ENCODE measurements around the gene PRKRA.
"Not testable (repeated sequence)": the region's sequence is repeated elsewhere in the genome, so short reads cannot be mapped to it uniquely, and the experiment has no call there.

The PRKRA gene

DNA sequence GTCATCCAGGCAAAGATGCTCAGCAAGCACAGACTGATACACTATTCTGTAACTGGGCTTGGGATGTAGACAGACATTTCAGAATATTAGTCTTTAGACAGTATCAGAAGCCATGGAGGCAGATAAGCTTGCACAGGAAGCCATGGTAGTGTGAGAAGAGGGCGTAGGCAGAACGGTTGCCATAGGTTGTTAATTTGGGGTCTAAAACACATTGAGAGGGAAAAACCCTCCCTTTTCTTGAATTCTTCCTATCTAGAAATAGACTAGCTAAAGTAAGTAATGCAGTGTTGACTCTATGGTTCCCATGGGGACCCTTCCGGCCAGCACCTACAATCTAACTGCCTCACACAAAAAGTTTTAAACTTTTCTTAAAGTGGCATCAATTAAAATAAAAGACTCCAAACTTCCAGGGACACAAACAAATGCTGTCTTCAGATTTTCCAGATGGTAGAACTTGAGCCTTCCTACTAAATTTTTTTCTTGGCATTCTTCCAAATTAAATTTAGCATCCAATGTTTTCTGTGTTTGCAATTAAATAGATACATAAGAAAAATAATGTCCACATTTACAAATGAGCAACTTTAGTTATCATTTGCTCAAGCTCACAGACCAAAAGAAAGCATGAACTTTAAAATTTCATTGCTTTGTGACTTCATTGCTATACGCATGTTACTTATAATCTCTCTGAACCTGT, 1.9 kb downstream of the PRKRA start:
- Mint-ChIP-seq H3K4me3 (peak overlapping the region; percentile 87 to 89), H3K36me3 (ENCODE audit: insufficient read depth) (peaks cover 52% of the 10 kb centered on the region), H3K4me1 (ENCODE audit: low read depth in 2 of 2) (peaks cover 13 to 24% of the 10 kb centered on the region in 2 donors), H3K27ac (peak overlapping the region; percentile 91 to 92), H3K9me3 (no peaks in the 10 kb centered on the region), H3K27me3 (no peaks in the 10 kb centered on the region)
- DNase-seq, result no peak
- ATAC-seq (replicated peaks), result no peak

DNA sequence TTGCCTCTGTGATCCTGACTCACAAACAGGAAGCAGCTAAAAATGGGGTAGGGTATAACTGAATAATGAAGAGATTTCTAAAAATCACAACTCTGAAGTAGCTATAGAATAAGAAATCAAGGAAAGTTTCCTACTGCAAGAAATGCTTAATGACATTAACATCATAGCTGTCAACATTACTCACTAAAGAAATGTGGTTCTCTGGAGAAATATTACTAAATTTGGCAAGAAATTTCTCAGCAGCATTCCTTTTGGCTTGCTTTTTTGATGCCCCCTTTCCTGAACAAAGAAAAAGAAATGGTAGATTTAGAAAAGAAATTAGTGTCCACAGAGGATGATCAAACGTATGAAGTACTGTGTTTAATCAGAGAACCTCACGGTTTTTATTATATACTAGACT, 9.5 kb downstream of the PRKRA start:
- Mint-ChIP-seq H3K4me1 (ENCODE audit: low read depth in 2 of 2) (no peaks in the 10 kb centered on the region), H3K9me3 (no peaks in the 10 kb centered on the region), H3K27me3 (no peaks in the 10 kb centered on the region), H3K36me3 (ENCODE audit: insufficient read depth) (peaks cover 61% of the 10 kb centered on the region), H3K27ac (no peak overlapping the region), H3K4me3 (no peak overlapping the region)
- ATAC-seq (replicated peaks), result no peak
- no peak for DNase-seq

DNA sequence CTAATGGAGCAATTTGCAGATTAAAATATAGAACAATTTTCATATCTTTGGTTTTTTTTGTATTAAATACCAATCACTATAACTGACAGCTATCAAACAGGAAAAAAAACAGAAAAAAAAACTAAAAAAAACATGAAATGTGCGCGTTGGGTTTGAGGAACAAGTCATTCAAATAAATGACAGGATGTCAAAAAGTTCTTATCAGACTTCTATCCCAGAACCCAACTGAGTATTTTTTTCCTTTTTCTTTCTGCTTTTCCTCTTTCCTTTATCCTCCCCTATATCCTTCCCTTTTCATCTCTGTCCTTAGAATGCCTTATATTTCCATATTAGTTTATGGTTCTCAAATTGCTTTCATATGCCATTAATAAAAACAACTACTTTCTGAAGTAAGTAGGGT, 14.3 kb downstream of the PRKRA start:
- H3K27me3 Mint-ChIP-seq, result no peaks in the 10 kb centered on the region
- no peak overlapping the region for H3K4me3 Mint-ChIP-seq
- H3K4me1 Mint-ChIP-seq (ENCODE audit: low read depth in 2 of 2), result no peaks in the 10 kb centered on the region
- H3K27ac Mint-ChIP-seq, result peak overlapping the region in 1 of 2 donors; percentile 42
- ATAC-seq (replicated peaks), result no peak
- DNase-seq, result no peak
- peaks cover 65% of the 10 kb centered on the region for H3K36me3 Mint-ChIP-seq (ENCODE audit: insufficient read depth)
- no peaks in the 10 kb centered on the region for H3K9me3 Mint-ChIP-seq

DNA sequence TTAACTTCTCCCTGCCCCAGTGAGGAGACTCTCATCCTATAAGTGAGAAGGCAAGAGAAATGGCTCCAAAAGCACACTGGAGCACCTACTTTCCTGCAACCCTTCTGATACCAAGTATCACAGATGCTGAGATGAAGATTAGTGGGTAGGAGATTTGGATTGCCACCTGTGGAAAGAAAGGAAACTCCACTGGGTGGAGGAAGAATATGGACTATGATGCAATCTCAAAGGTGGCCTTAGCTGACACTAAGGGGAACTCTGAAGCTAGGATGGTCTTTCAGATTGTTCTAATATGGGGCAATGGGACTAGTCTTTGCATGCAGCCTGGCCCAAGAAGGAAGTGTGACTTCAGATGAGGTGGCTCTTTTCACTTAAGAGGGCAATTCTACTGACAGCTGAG, 21.6 kb downstream of the PRKRA start:
- no peak for DNase-seq

DNA sequence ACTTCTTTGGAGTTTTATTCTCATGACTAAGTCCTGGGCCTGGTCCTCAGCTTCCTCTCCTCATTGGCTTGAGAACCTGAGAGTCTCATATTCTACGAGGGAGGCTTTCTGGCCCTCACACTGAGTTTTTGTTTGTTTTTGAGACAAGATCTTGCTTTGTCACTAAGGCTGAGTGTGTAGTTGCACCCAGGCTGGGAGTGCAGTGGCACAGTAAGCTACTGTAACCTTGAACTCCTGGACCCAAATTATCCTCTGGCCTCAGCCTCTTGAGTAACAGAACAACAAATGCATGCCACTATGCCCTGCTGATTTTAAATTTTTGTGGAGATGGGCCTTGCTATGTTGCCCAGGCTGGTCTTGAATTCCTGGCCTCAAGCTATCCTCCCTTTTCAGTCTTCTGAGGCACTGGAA, 22.6 kb downstream of the PRKRA start:
- Mint-ChIP-seq H3K9me3 (no peaks in the 10 kb centered on the region), H3K27ac (peak overlapping the region in 1 of 2 donors; percentile 11), H3K4me3 (no peak overlapping the region), H3K36me3 (ENCODE audit: insufficient read depth) (peaks cover 39% of the 10 kb centered on the region), H3K27me3 (no peaks in the 10 kb centered on the region), H3K4me1 (ENCODE audit: low read depth in 2 of 2) (peaks cover 0 to 2% of the 10 kb centered on the region in 2 donors)
- ATAC-seq (replicated peaks), result no peak
- DNase-seq, result no peak

More for the DNA sequence above, 21.6 kb downstream of the PRKRA start:
- Mint-ChIP-seq H3K27ac (no peak overlapping the region), H3K36me3 (ENCODE audit: insufficient read depth) (peaks cover 48% of the 10 kb centered on the region), H3K9me3 (no peaks in the 10 kb centered on the region), H3K4me3 (no peak overlapping the region), H3K27me3 (no peaks in the 10 kb centered on the region), H3K4me1 (ENCODE audit: low read depth in 2 of 2) (no peaks in the 10 kb centered on the region)
- ATAC-seq (replicated peaks), result no peak

DNA sequence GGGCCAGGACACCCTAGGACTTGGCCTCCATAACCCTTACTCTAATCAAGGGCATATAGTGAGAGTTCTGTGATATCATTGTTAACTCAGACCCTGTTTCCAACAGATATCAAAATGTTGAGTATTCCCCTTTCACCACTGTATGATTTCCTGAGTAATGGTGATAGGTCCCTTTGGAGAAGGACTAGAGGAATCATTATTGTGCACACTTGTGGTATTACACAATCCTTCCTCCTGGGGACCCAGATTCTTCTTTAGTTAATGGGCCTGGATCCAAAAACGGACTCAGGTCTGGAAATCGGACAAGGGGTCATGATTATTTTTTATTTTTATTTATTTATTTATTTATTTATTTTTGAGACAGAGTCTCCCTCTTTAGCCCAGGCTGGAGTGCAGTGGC, 23.5 kb downstream of the PRKRA start:
- Mint-ChIP-seq H3K36me3 (ENCODE audit: insufficient read depth) (peaks cover 31% of the 10 kb centered on the region), H3K27ac (no peak overlapping the region), H3K27me3 (no peaks in the 10 kb centered on the region), H3K9me3 (no peaks in the 10 kb centered on the region), H3K4me3 (no peak overlapping the region), H3K4me1 (ENCODE audit: low read depth in 2 of 2) (peaks cover 0 to 2% of the 10 kb centered on the region in 2 donors)
- DNase-seq (no peak), ATAC-seq (replicated peaks) (no peak)

DNA sequence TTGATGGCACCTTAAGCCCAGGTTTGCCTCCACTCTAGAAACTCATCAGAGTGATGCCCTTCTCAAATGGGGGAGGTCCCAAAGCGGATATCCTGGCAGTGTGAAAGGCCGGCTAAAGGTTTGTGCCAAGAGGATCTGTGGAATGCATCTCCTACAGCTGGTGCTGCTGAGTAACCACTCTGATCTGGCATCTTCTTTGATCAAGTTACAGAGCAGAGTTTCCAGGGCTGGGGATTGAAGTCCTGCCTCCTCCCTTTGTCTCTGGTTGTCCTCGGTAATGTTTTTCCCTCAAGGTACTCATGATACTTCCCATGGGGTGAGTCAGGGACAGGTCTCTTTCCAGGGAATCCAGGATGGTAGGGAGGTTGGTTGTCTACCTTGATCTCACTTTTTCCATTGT, 24.6 kb downstream of the PRKRA start:
- DNase-seq (no peak), ATAC-seq (replicated peaks) (no peak)
- Mint-ChIP-seq H3K4me1 (ENCODE audit: low read depth in 2 of 2) (peaks cover 0 to 2% of the 10 kb centered on the region in 2 donors), H3K9me3 (no peaks in the 10 kb centered on the region), H3K4me3 (no peak overlapping the region), H3K27me3 (no peaks in the 10 kb centered on the region), H3K36me3 (ENCODE audit: insufficient read depth) (peaks cover 27% of the 10 kb centered on the region), H3K27ac (no peak overlapping the region)

DNA sequence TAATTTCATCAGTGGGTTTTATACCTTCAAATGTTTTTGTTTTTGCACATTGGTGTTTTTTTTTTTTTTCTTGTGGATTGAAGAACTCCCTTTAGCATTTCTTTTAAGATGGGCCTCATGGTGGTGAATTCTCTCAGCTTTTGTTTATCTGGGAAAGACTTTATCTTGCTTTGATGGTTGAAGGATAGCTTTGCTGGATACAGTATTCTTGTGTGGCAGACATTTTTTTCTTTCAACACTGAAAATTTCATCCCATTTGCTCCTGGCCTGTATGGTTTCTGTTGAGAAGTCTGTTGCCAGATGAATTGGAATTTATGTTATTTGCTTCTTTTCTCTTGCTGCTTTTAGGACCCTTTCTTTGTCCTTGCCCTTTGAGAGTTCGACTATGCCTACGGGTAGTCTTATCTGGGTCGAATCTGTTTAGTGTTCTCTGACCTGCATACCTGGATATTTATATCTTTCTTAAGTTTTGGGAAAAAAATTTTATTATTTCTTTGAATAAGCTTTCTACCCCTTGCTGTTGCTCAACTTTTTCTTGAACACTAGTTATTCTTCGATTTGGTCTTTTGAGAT, 25.6 kb downstream of the PRKRA start:
- no peak for DNase-seq
- Mint-ChIP-seq H3K36me3 (ENCODE audit: insufficient read depth) (peaks cover 16% of the 10 kb centered on the region), H3K9me3 (no peaks in the 10 kb centered on the region), H3K27me3 (no peaks in the 10 kb centered on the region), H3K4me3 (no peak overlapping the region), H3K4me1 (ENCODE audit: low read depth in 2 of 2) (peaks cover 0 to 2% of the 10 kb centered on the region in 2 donors), H3K27ac (no peak overlapping the region)
- ATAC-seq (replicated peaks), result no peak

DNA sequence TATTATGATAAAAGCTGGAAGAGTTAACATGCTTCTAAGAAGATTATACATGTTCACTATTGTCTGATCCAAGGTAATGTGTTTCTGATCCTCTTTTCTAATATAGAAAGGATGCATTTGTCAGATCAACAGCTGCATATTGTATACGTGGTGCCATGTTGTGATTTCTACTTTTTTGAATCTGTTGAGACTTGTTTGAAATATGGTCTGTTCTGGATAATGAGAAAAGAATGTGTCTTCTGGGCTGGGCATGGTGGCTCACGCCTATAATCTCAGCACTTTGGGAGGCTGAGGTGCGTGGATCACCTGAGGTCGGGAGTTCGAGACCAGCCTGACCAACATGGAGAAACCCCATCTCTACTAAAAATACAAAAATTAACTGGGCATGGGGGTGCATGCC, 27.2 kb downstream of the PRKRA start:
- H3K27me3 Mint-ChIP-seq; H3K4me1 Mint-ChIP-seq (ENCODE audit: low read depth in 2 of 2); H3K4me3 Mint-ChIP-seq; DNase-seq; H3K27ac Mint-ChIP-seq; H3K9me3 Mint-ChIP-seq; ATAC-seq (replicated peaks): not testable (repeated sequence)
- H3K36me3 Mint-ChIP-seq (ENCODE audit: insufficient read depth), result peaks cover 13% of the 10 kb centered on the region

DNA sequence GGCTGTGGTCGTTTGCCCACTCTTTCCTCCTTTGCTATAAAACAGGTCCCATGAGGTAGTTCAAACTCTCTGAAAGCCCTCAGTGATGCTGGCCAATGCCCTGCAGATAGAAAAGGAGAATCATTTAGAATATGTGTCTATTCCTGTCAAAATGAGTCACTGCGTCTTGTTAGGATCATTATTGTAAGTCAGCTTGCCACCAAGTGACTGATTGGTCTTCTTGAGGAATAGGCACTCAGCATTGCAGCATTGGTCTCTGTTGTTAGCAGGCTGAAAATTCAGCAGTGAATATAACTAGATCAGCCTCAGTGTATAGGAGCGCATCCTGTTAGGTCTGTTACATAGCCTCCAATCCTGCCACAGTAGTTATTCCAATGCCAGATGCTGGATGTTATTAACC, 28.9 kb downstream of the PRKRA start:
- no peaks in the 10 kb centered on the region for H3K27me3 Mint-ChIP-seq
- DNase-seq, result no peak
- ATAC-seq (replicated peaks), result no peak
- peaks cover 5% of the 10 kb centered on the region for H3K36me3 Mint-ChIP-seq (ENCODE audit: insufficient read depth)
- H3K4me1 Mint-ChIP-seq (ENCODE audit: low read depth in 2 of 2), result peaks cover 0 to 2% of the 10 kb centered on the region in 2 donors
- no peaks in the 10 kb centered on the region for H3K9me3 Mint-ChIP-seq
- H3K27ac Mint-ChIP-seq, result no peak overlapping the region
- no peak overlapping the region for H3K4me3 Mint-ChIP-seq

DNA sequence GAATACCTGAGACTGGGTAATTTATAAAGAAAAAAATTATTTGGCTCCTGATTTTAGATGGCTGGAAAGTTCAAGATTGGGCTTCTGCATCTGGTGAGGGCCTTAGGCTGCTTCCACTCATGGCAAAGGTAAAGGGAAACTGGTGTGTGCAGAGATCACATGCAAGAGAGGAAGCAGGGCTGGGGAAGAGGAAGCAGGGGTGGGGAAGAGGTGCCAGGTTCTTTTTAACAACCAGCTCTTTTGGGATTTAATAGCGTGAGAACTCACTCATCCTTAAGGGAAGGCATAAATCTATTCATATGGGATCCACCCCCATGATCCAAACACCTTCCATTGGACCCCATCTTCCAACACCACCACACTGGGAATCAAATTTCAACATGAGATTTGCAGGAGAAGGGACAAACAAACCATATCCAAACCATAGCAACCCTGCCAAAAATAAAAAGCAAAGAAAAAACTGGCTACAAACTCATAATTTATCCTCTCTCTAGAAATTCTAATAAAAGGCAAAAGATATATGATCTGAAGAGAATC, 30.4 kb downstream of the PRKRA start:
- ATAC-seq (replicated peaks) (no peak), DNase-seq (no peak)
- no peak overlapping the region for H3K4me3 Mint-ChIP-seq
- H3K27ac Mint-ChIP-seq, result no peak overlapping the region
- no peaks in the 10 kb centered on the region for H3K9me3 Mint-ChIP-seq
- peaks cover 2 to 4% of the 10 kb centered on the region in 2 donors for H3K4me1 Mint-ChIP-seq (ENCODE audit: low read depth in 2 of 2)
- no peaks in the 10 kb centered on the region for H3K36me3 Mint-ChIP-seq (ENCODE audit: insufficient read depth)
- H3K27me3 Mint-ChIP-seq, result no peaks in the 10 kb centered on the region

DNA sequence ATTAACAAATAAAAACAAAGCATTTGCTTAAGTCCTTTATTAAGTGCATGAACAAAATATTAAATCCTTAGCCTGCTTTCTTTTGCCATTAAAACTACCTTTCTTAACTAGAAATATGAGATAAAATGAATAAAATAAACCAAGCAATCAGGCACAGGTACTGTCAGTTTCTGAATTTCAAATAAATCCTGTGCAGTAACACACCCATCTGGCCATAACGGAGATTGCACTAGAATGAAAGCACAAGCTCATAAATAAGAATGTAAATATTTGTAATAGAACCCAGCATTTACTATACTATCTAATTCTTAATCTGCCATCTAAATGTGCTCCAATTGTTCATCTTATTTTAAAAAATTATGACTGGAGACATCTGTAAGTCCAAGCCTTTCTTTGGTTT, 31.9 kb downstream of the PRKRA start:
- no peak overlapping the region for H3K4me3 Mint-ChIP-seq
- DNase-seq, result no peak
- ATAC-seq (replicated peaks), result no peak
- H3K27ac Mint-ChIP-seq, result no peak overlapping the region
- peaks cover 3% of the 10 kb centered on the region for H3K36me3 Mint-ChIP-seq (ENCODE audit: insufficient read depth)
- no peaks in the 10 kb centered on the region for H3K9me3 Mint-ChIP-seq
- H3K4me1 Mint-ChIP-seq (ENCODE audit: low read depth in 2 of 2), result peaks cover 14 to 16% of the 10 kb centered on the region in 2 donors
- H3K27me3 Mint-ChIP-seq, result no peaks in the 10 kb centered on the region

DNA sequence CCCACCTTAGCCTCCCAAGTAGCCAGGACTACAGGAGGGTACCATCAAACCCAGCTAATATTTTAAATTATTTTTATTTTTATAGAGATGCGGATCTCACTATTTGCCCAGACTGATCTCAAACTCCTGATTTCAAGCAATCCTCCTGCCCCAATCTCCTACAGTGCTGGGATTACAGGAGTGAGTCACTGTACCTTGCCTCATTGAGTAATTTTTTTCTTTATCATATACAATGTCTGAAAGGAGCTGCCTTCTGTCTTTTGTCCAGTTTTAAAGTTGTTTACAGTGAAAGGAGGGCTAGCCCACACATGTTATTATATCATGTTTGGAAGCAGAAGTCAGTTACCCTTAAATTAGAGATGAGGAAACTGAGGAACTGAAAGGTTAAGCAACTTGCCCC, 32.5 kb downstream of the PRKRA start:
- Mint-ChIP-seq H3K36me3 (ENCODE audit: insufficient read depth) (peaks cover 7% of the 10 kb centered on the region), H3K27me3 (no peaks in the 10 kb centered on the region), H3K27ac (no peak overlapping the region), H3K9me3 (no peaks in the 10 kb centered on the region), H3K4me3 (no peak overlapping the region), H3K4me1 (ENCODE audit: low read depth in 2 of 2) (peaks cover 14 to 22% of the 10 kb centered on the region in 2 donors)
- no peak for ATAC-seq (replicated peaks)
- DNase-seq, result no peak

DNA sequence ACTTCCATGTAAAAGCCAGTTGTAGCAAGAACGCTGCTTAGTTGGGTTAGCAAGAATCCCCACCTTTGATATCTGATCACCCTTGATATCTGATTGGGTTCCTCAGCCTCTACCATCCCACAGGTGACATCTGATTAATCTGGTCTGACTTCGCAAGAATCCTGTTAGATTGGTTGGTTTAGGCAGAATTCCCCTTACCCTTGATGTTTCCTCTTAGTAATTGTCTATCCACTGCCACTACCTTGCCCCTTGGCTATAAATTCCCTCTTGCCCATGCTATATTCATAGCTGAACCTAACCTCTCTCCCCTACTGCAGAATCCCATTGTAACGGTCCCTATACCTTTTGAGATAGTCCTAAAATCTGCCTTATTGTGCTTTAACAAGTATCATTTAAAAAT, 33.1 kb downstream of the PRKRA start:
- Mint-ChIP-seq H3K4me3 (no peak overlapping the region), H3K36me3 (ENCODE audit: insufficient read depth) (peaks cover 9% of the 10 kb centered on the region), H3K9me3 (no peaks in the 10 kb centered on the region), H3K27ac (no peak overlapping the region), H3K4me1 (ENCODE audit: low read depth in 2 of 2) (peaks cover 19 to 27% of the 10 kb centered on the region in 2 donors), H3K27me3 (no peaks in the 10 kb centered on the region)
- no peak for ATAC-seq (replicated peaks)
- DNase-seq, result no peak
